DMS 273 treated with DMSO at 0.1 percent for 48 hours (cell line): ENCODE measurements around the gene TRUB2.

Experiments used
- DNase-seq: peaks from one replicate; lab custom pipeline; 2025; lab: John Stamatoyannopoulos, UW

TRUB2 gene

DNA sequence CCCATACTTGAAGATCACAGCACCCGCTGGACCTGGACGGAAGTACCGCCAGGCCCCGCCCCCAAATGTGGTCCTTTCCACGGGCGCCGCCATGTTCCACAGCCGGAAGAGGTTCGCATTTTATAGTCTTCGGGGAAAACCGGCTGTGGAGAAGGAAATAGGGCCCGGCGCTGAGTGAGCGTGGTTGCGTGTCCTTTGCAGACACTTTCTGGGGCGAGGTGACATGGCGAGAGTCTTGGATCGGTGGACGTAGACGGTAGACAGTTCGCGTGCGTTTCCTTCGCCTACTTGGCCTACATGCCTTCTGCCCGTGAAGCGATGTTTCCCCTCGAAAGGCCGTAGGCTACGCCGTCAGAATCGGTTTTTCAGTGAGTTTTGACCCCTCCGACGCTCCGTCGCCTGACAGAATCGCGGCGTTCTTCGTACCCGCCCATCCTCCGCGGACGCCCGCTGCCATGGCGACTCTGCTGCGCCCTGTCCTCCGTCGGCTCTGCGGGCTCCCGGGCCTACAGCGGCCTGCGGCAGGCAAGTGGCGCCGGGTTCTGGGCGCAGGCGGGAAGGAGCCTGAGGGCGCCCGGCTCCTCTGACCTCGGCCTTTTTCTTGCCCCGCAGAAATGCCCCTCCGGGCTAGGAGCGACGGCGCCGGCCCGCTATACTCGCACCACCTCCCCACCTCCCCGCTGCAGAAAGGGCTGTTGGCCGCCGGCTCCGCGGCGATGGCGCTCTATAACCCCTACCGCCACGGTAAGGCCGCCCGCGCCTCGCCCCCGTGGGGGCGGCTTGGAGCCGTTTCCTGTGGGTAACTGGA is at the start of gene TRUB2, which contains the start of gene COQ4:
TSS of gene TRUB2 (minus strand) at position 44 of the 808 bp plus-strand sequence. CDS start at position 5, 39 bp downstream.
TSS of gene COQ4 (plus strand) at position 436 of the 808 bp plus-strand sequence. CDS start at position 456, 20 bp downstream.
- peak; percentile 86 for DNase-seq

DNA sequence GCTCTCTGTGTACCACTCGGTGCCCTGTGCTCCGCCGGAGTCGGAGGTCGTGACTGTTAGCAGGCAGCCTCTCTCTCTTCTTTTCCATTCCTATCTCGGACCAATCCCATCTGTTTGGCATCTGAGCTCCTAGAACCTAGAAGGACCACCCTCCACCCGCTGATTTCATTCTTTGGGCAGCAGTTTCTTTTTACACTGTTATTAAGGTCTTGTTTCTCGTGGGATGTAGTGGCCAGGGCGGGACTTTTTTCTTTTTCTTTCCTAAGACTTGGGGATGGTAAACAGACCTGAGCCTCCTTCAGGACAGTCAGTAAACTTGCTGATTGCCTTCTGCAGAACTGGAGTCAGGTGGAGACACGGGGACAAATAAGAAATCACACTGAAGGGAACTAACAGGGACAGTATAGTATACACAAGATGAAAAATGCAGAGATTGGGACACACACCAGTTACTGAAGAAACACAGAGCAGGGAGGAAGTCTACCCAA is 49.4 kb upstream of the TRUB2 start:
- DNase-seq: no peak

DNA sequence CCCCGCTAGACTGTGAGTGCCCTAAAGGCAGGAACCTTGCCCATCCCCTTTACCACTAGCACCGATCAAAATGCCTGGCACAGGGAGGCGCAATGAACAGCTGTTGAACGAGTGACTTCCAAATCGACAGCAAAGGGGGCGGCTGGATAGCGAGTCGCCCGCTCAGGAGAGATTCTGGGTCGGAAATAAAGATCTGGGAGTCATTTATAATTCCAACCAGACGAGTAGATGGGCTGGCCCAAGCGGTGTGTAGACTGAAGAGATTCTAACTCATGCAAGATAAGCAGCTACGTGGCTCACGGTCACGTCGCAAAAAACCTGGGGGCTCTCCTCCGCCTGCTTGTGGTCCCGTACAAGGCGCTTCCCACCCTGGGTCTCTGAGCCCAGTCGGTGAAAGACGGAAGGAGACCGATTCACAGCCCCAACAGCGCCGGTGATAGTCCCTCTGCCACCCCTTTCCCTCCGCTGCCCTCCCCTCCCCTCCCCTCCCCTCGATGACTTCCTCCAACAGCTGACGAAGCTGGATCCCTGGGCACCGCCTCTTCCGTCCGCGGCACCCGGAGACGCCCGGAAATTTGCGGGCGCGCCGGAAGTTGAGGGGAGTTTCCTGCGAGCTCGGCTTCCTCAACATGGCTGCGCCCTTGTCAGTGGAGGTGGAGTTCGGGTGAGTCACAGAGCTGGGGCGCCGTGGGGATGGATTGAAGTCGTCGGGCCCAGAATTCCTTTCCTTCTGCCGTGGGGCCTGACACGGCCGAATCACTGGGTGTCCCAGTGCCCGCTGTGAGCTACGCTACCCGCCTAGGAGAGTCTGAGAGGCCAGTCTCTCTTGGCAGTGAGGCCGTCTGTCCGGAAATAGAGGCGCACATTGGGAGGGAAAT is 48.7 kb upstream of the TRUB2 start, which contains the start of gene URM1:
TSS of gene URM1 (plus strand) at position 623 of the 878 bp plus-strand sequence. CDS start at position 630, 7 bp downstream.
- peak; percentile 76 for DNase-seq

DNA sequence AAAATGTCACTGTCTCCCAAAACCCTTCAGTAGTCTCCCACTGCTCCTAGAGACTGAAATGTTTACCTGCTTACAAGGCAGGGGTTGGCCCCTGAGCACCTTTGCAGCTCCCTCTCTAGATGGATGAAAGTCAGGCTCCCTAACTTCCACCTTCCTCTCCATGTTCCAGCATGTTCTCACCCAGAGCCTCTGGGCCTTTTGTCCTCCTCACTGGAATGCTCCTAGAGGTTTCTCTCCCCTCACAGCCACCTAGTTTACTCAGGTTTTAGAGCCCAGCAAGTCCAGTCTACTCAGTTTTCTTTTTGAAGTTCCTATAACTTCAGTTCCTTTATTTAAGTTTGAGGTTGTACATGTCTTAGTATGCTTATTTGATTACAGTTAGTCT is 48.1 kb upstream of the TRUB2 start:
- DNase-seq: peak; percentile 39

- DNase-seq: no peak
These were observed 46.9 kb upstream of the TRUB2 start for GRCh38 chr9:128369024-128369706.

- DNase-seq: no peak
These were observed 43.3 kb upstream of the TRUB2 start for GRCh38 chr9:128365525-128365924.

DNA sequence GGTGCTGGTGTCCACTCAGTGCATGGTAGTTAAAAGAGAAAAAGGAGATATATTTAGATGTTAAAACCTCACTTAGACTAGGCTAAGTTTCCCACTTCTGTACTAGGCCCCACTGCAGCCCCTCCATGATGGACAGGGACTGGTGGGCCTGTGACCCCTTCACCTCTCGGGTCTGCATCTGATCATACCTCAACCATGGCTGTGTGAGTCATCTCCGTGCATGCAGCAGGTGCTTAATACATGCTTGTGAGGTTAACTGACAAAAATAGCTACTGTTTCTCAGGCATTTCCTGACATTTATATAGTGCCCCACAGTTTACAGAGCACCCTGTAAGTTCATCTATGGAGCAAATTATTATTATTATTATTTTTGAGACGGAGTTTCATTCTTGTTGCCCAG is 40.5 kb upstream of the TRUB2 start:
- no peak for DNase-seq

DNA sequence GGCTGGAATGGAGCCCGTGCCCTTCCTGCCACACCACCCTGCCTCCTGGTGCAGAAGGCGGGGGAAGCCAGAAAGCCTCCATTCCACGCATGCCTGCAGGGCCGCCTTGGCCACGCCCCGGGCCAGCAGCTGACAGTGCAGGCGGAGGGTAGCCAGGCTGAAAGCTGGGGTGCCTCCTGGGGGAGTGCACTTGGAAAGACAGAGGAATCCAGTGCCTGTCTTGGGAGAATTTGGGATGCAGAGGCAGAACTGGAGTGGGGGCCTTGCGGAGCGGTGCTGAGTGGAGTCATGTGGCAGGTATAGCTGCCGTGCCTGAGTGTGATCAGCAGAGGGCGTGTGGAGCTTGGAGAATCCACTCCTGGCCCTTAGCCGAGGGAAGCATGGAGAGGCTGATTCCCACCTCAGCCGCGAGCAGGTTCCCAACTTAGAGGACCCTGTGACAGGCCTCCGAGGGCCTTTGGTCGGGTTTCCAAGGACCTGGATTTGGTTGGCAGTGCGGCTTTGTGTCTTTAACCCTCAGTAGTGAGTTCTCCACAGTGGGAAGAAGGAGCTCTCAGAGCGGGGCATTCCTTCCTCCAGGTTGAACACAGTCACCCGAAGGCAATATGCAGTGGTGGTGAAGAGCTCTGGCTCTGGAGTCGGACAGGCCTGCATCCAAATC is 39.9 kb upstream of the TRUB2 start:
- DNase-seq: peak; percentile 66

DNA sequence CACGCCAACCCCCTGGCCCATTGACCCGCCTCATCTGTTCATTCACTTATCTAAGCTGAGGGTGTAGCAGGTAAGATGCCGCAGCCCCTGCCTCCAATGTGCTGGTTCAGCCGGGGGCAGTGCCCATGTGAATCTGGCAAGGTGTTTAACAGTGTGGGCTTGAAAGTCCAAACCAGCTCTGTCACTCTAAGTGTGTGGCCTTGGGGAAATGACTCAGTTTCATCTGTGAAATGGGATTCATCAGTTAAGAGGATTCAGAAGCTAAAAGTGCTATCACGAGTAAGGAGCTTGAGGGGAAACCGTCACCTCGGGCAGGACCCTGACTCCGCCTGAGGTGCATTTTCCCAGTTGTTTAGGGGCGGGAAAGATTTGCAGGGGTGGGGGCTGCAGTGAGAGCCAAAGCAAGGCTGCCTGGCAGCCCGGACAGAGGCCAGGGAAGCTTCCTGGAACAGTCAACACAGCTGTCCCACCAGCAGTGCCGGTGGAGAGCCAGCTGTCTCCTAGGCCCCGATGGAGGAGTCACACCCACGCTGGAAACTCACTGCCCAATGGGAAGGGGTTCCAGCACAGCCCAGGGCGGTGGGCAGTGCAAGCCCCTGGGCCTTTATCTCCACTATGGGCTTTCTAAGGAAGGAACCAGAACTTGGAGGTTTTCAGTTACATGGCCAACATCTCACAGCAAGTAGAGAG is 39.2 kb upstream of the TRUB2 start:
- peak; percentile 66 for DNase-seq

DNA sequence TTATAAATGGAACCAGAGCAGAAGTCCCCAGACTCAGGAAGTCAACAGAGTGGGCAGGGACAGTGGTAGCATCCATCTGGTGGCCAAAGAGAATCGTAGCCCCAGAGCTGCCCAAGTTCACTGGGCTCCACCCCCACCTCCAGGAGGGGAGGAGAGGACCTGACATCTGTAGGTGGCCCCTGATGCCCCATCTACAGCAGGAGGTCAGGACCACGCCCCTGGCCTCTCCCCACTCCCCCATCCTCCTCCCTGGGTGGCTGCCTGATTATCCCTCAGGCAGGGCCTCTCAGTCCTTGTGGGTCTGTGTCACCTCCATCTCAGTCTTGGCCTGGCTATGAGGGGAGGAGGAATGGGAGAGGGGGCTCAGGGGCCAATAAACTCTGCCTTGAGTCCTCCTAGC is 38.6 kb upstream of the TRUB2 start:
- DNase-seq: no peak

DNA sequence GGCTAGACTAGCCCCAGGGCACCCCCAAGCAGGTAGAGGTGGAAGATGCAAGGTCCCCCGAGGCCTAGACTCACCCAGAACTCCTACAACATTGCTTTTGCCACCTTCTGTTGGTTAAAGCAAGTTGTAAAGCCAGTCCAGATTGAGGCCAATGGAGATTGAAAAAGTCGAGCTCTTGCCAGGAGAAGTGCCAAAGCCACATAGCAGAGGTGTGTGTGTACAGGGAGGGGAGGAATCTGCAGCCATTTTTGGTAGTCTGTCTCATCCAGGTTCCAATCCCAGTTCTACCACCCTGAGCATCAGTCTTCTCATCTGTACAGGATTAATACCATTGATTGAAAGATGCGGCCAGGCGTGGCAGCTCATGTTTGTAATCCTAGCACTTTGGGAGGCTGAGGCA is 36.6 kb upstream of the TRUB2 start:
- DNase-seq: no peak

DNA sequence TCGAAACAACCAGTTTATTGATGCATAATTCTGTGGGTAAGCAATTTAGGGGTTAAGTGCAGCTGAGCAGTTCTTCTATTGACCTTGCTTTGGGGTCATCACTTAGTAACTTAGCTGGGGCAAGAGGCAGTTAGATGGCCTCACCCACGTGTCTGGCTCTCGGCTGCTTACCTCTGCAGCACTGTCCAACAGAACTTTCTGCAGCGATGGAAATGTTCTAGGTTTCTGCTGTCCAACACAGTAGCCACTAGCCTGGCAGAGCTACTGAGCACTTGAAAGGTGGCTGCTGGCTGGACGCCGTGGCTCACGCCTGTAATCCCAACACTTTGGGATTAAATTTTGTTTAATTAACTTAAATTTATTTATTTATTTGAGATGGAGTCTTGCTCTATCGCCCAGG is 35.8 kb upstream of the TRUB2 start:
- no peak for DNase-seq

GRCh38 chr9:128355451-128355850 is 33.2 kb upstream of the TRUB2 start:
- DNase-seq: no peak

DNA sequence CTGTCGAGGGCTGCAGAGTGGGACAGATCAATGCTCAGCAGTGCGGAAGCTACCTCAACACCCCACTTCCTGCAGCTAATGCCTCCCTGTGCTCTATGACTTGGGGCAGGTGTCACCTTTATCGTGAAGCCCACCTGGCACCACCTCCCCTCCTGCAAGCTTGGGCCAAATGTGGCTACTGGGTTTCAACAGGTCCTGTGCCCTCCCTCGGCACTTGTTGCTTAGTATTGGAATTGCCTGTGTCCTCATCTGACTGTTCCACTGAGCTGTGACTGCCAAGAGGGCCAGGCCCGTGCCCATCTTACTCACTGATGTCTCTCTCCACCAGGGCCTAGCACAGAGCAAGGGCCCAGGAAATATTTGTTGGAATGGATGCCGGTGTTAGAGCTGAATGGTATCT is 27.5 kb upstream of the TRUB2 start:
- DNase-seq: no peak

DNA sequence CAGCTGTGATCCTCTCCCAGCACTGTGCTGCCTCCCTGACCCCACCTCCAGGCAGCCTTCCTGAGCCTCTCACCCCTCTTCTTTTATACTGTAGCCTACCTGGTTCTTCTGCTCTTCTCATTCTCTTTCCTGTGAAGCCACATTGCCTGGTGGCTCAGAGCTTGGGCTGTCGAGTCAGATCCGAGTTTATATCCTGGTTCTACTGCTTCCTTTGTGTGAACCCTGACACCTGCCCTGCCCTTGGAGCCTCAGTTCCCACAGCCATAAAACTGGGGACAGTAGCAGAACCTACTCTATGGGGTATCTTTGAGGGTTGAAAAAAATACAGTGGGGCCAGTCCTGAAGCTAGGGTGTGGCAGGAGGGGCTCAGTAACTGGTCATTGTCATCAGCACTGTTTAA is 26.9 kb upstream of the TRUB2 start:
- no peak for DNase-seq

GRCh38 chr9:128344931-128345605 is 22.8 kb upstream of the TRUB2 start:
- no peak for DNase-seq

- DNase-seq: no peak
These were observed 21.6 kb upstream of the TRUB2 start for GRCh38 chr9:128343855-128344254.

DNA sequence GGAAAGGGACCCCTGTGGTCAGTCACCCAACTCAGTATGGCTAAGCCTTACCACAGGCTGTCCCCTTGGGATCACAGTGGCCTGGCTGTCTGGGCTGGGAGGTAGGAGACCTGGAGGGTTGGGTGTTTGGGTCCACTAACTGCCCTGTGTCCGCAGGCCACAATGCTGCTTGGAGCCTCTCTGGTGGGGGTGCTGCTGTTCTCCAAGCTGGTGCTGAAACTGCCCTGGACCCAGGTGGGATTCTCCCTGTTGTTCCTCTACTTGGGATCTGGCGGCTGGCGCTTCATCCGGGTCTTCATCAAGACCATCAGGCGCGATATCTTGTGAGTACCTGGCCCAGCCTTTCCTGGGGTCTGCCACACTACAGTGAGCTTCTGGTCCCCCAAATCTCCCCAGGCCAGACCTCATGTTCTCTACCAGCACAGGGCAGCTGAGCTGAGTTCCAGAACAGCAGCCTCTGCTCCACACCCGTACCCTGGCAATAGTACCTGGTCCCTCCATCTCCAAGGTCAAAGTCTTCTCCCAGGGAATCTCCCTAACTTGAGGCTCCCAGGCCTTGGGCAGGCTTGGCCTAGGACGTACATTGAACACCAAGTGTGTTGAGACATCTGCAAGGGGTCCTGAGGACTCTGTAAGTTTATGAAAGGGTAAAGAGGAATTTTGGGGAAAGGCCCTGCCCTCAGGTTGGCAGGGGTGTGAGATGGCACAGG is 20.9 kb upstream of the TRUB2 start:
- DNase-seq: no peak

- peak; percentile 37 for DNase-seq
These were observed 19.2 kb upstream of the TRUB2 start for GRCh38 chr9:128341435-128341849.
